Gastroesophageal sphincter (tissue), 3 donors: Measurements from ENCODE around the gene ZBTB16.

ENCODE experiments used
- EP300 ChIP-seq: sonication (generic); formaldehyde crosslinking; IDR thresholded peaks from one replicate; pipeline ENCODE4 v1.6.1; 2017; ENCODE audit warnings: antibody characterized with exemption, mild to moderate bottlenecking
- POLR2A ChIP-seq, 2 donors: fragments of 450-650 bp; IDR thresholded peaks; one replicate each; pipeline ENCODE4 v1.6.1; 2017; ENCODE audit warnings: antibody characterized with exemption in 2 of 2, mild to moderate bottlenecking in 2 of 2, moderate library complexity in 1 of 2
- TF ChIP-seq, protein P1 (sequence below), 4 experiments: fragments of 200-600 bp in 2 of 4; fragments of 450-650 bp in 2 of 4; sonication (generic) in 1 of 4; IDR thresholded peaks; one replicate each; pipeline ENCODE4 v1.5.1; 2017 to 2019; ENCODE audit warnings: antibody characterized with exemption in 4 of 4, mild to moderate bottlenecking in 2 of 4, moderate library complexity in 2 of 4

DNA sequence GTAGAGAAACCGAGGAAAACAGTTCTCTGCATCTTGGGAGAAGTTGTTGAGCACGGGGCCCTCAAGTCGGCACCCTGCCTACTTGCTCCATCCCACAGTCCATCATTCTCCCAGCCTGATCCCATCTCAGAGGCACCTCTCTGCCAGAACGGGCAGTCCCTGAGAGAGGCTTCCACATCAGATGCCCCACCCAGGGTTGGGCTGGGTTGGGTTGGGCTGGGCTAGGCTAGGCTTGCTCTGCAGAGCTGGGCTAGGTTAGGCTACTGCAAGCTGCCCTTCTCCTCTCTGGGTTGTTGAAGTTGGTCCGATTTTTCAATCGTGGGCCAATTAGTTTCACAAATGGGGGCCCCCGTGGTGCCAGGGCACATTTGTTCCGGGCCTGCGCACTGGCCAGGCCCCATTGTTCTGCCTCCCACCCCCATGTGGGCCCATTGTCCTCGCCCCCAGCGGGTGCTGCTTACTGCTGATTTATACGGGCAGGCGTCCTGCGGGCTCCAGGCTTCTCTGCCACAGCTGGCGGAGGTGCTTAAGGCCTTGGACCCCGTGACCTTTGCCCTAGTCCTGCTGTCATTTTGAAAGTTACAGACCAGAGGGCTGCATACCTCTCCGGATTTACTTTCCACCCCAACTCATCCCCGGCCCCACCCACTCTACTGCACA is 173.0 kb downstream of the ZBTB16 start:
- TF ChIP-seq, protein P1, sequence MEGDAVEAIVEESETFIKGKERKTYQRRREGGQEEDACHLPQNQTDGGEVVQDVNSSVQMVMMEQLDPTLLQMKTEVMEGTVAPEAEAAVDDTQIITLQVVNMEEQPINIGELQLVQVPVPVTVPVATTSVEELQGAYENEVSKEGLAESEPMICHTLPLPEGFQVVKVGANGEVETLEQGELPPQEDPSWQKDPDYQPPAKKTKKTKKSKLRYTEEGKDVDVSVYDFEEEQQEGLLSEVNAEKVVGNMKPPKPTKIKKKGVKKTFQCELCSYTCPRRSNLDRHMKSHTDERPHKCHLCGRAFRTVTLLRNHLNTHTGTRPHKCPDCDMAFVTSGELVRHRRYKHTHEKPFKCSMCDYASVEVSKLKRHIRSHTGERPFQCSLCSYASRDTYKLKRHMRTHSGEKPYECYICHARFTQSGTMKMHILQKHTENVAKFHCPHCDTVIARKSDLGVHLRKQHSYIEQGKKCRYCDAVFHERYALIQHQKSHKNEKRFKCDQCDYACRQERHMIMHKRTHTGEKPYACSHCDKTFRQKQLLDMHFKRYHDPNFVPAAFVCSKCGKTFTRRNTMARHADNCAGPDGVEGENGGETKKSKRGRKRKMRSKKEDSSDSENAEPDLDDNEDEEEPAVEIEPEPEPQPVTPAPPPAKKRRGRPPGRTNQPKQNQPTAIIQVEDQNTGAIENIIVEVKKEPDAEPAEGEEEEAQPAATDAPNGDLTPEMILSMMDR (IDR thresholded peaks at IDR 0.05): no peak
- no peak for TF ChIP-seq EP300
- TF ChIP-seq POLR2A (IDR thresholded peaks at IDR 0.05): no peak
